HPDE6-E6E7 (cell line): ENCODE data around the gene DNMT3B.
A peak's percentile ranks its signal among the peaks of the same experiment; 100 is the strongest.
"Not testable (repeated sequence)": the region's sequence is repeated elsewhere in the genome, so short reads cannot be mapped to it uniquely, and the experiment has no call there.

ENCODE experiments used
- DNase-seq: peaks from one replicate; pipeline ENCODE4 v3.0.0; 2011; ENCODE audit warnings: missing footprints; ENCODE audit errors: extremely low spot score

Gene DNMT3B

GRCh38 chr20:32790751-32791057 is 28.5 kb downstream of the DNMT3B start:
- DNase-seq = no peak

GRCh38 chr20:32792316-32792715 is 30.1 kb downstream of the DNMT3B start:
- DNase-seq = no peak

GRCh38 chr20:32792731-32793458 is 30.7 kb downstream of the DNMT3B start:
- DNase-seq = no peak

GRCh38 chr20:32796383-32796948 is 34.3 kb downstream of the DNMT3B start:
- DNase-seq = no peak

- DNase-seq = no peak
Observed at GRCh38 chr20:32796981-32797451, 34.8 kb downstream of the DNMT3B start.

- DNase-seq = not testable (repeated sequence)
Observed at GRCh38 chr20:32797571-32797970, 35.4 kb downstream of the DNMT3B start.

GRCh38 chr20:32798046-32798981 is 36.1 kb downstream of the DNMT3B start:
- no peak for DNase-seq

GRCh38 chr20:32803092-32803491 is 40.9 kb downstream of the DNMT3B start:
- no peak for DNase-seq

- no peak for DNase-seq
Observed at GRCh38 chr20:32804022-32804715, 42.0 kb downstream of the DNMT3B start.

- peak; percentile 43 for DNase-seq
Observed at GRCh38 chr20:32804817-32805216, 42.6 kb downstream of the DNMT3B start.

GRCh38 chr20:32805721-32806120 is 43.5 kb downstream of the DNMT3B start:
- DNase-seq = no peak

GRCh38 chr20:32806356-32806755 is 44.2 kb downstream of the DNMT3B start:
- peak; percentile 91 for DNase-seq

- no peak for DNase-seq
Observed at GRCh38 chr20:32807706-32808105, 45.5 kb downstream of the DNMT3B start.

- DNase-seq = no peak
Observed at GRCh38 chr20:32808438-32808837, 46.3 kb downstream of the DNMT3B start.

- DNase-seq = no peak
Observed at GRCh38 chr20:32809907-32810306, 47.7 kb downstream of the DNMT3B start.

- DNase-seq = no peak
Observed at GRCh38 chr20:32810941-32811340, 48.8 kb downstream of the DNMT3B start.

GRCh38 chr20:32811886-32812285 is 49.7 kb downstream of the DNMT3B start:
- no peak for DNase-seq

GRCh38 chr20:32819992-32820697 is 58.0 kb downstream of the DNMT3B start:
- DNase-seq = peak; percentile 81

GRCh38 chr20:32820698-32821377 is 58.7 kb downstream of the DNMT3B start:
- no peak for DNase-seq

GRCh38 chr20:32822225-32822624 is 60.0 kb downstream of the DNMT3B start:
- no peak for DNase-seq

- DNase-seq = peak; percentile 71
Observed at GRCh38 chr20:32823078-32823477, 60.9 kb downstream of the DNMT3B start.
